PC-9 (cell line): ENCODE measurements around the gene ALKBH3. TPM values are rescaled to one million over a fixed set of nuclear protein-coding genes. Genes with fewer than 3 reads are reported as not detected.

ENCODE experiments used
- BruUV-seq: library from RNA; stranded (reverse); fragments of 400-500 nt; replicated peaks from 2 replicates; lab custom pipeline; 2021; lab: Mats Ljungman, UMichigan
- CTCF ChIA-PET: fragments of 300-600 bp; sonication (Branson Sonifier 250); formaldehyde crosslinking; loops from one replicate; lab custom pipeline; 2022; ENCODE audit warnings: antibody characterized with exemption; lab: Charles Lee
- POLR2A ChIA-PET: fragments of 300-600 bp; sonication (Branson Sonifier 250); formaldehyde crosslinking; loops from one replicate; lab custom pipeline; 2022; ENCODE audit warnings: antibody characterized with exemption; ENCODE audit not compliant: unreplicated experiment; lab: Charles Lee
- DNase-seq, 2 experiments: peaks; one replicate each; pipeline versions ENCODE4 v3.0.0 to v3.0.0-alpha.2; 2015 to 2022; ENCODE audit warnings: mixed read lengths in 1 of 2
- H2AFZ ChIP-seq: fragments of 200-600 bp; sonication (generic); 2 replicates; pipeline ENCODE4 v1.8.1; 2017; ENCODE audit warnings: antibody characterized with exemption
- H3F3A ChIP-seq: fragments of 200-600 bp; sonication (generic); 2 replicates; pipeline ENCODE4 v1.8.1; 2017; ENCODE audit warnings: antibody characterized with exemption, mild to moderate bottlenecking, low read depth; ENCODE audit not compliant: insufficient read depth
- H3K27ac ChIP-seq: fragments of 200-600 bp; sonication (generic); 2 replicates; pipeline ENCODE4 v1.6.1; 2016; ENCODE audit warnings: mixed run types
- H3K27me3 ChIP-seq: fragments of 200-600 bp; sonication (generic); 2 replicates; pipeline ENCODE4 v1.6.1; 2016; ENCODE audit warnings: low read depth, mixed run types; ENCODE audit not compliant: insufficient read depth
- H3K36me3 ChIP-seq: fragments of 200-600 bp; sonication (generic); 2 replicates; pipeline ENCODE4 v1.6.1; 2016; ENCODE audit warnings: low read depth, mixed run types
- H3K4me1 ChIP-seq: fragments of 200-600 bp; sonication (generic); replicated peaks from 2 replicates; pipeline ENCODE4 v1.6.1; 2016; ENCODE audit warnings: mixed run types; ENCODE audit not compliant: insufficient read depth
- H3K4me2 ChIP-seq: fragments of 200-600 bp; sonication (generic); 2 replicates; pipeline ENCODE4 v1.6.1; 2017; ENCODE audit warnings: mixed run types
- H3K4me3 ChIP-seq: fragments of 200-600 bp; sonication (generic); 2 replicates; pipeline ENCODE4 v1.6.1; 2016; ENCODE audit warnings: mixed run types
- H3K79me2 ChIP-seq: fragments of 200-600 bp; sonication (generic); 2 replicates; pipeline ENCODE4 v1.6.1; 2017; ENCODE audit warnings: low read depth, mixed run types
- H3K9me2 ChIP-seq: fragments of 200-600 bp; sonication (generic); 2 replicates; pipeline ENCODE4 v1.8.1; 2017; ENCODE audit warnings: mild to moderate bottlenecking; ENCODE audit not compliant: insufficient read depth
- H3K9me3 ChIP-seq: fragments of 200-600 bp; sonication (generic); 2 replicates; pipeline ENCODE4 v1.8.1; 2016; ENCODE audit warnings: low read depth; ENCODE audit not compliant: insufficient read depth
- H4K20me1 ChIP-seq: fragments of 200-600 bp; sonication (generic); 2 replicates; pipeline ENCODE4 v1.8.1; 2017; ENCODE audit not compliant: insufficient read depth
- CTCF ChIP-seq: fragments of 200-600 bp; sonication (generic); conservative IDR thresholded peaks from 2 replicates; pipeline ENCODE4 v1.6.1; 2017; ENCODE audit warnings: mixed run types, antibody characterized with exemption, mild to moderate bottlenecking, moderate library complexity
- EZH2 ChIP-seq: fragments of 200-600 bp; sonication (generic); IDR thresholded peaks from 2 replicates; pipeline ENCODE4 v1.8.0; 2017; ENCODE audit warnings: antibody characterized with exemption, low read depth
- intact Hi-C: fragments of 100-400 bp; cut with micrococcal nuclease; formaldehyde crosslinking; loops from one replicate; pipeline ENCODE4 v1.10.0; 2022; ENCODE audit not compliant: unreplicated experiment
- total RNA-seq: library from RNA; stranded (reverse); gene quantifications from 2 replicates; pipeline ENCODE4 v1.2.3, GENCODE V29; 2021

Gene ALKBH3
- total RNA-seq, 1 experiment from 2014 or later, result 47.3 TPM

- no TSS peak for BruUV-seq
- Histone ChIP-seq H3K4me1 (no peaks in the 10 kb centered on the region), H3F3A (no peaks in the 10 kb centered on the region), H3K36me3 (no peaks in the 10 kb centered on the region), H3K4me3 (no peak overlapping the region), H3K9me3 (no peaks in the 10 kb centered on the region), H3K79me2 (no peaks in the 10 kb centered on the region), H3K9me2 (no peaks in the 10 kb centered on the region), H3K4me2 (no peak overlapping the region), H4K20me1 (no peaks in the 10 kb centered on the region), H3K27ac (no peak overlapping the region), H3K27me3 (peaks cover 89% of the 10 kb centered on the region), H2AFZ (no peak overlapping the region)
- TF ChIP-seq CTCF (no peak), EZH2 (no peak)
- POLR2A ChIA-PET, result interaction anchor here (0.6 kb wide), 1 partner anchor 1729 kb away, joined by 3 read pairs; no protein-coding TSS in a partner anchor
- CTCF ChIA-PET, result no interaction called here
- intact Hi-C loops, result no loop called here
- DNase-seq, result no peak
Observed at GRCh38 chr11:43950311-43950855, 69.8 kb downstream of the ALKBH3 start.

GRCh38 chr11:43951231-43951630, 70.6 kb downstream of the ALKBH3 start:
- no peak for TF ChIP-seq EZH2
- TF ChIP-seq CTCF, result no peak
- Histone ChIP-seq H3K27ac (no peak overlapping the region), H3K9me2 (no peaks in the 10 kb centered on the region), H2AFZ (no peak overlapping the region), H3K4me2 (no peak overlapping the region), H3F3A (no peaks in the 10 kb centered on the region), H4K20me1 (no peaks in the 10 kb centered on the region), H3K36me3 (no peaks in the 10 kb centered on the region), H3K9me3 (no peaks in the 10 kb centered on the region), H3K27me3 (peaks cover 89% of the 10 kb centered on the region), H3K4me1 (no peaks in the 10 kb centered on the region), H3K79me2 (no peaks in the 10 kb centered on the region), H3K4me3 (no peak overlapping the region)
- CTCF ChIA-PET, result no interaction called here
- POLR2A ChIA-PET, result interaction anchor here (0.6 kb wide), 1 partner anchor 1730 kb away, joined by 3 read pairs; no protein-coding TSS in a partner anchor
- intact Hi-C loops, result no loop called here
- DNase-seq, result no peak
- no TSS peak for BruUV-seq

- Histone ChIP-seq H3K4me2 (no peak overlapping the region), H3K27ac (no peak overlapping the region), H3F3A (no peaks in the 10 kb centered on the region), H4K20me1 (no peaks in the 10 kb centered on the region), H3K79me2 (no peaks in the 10 kb centered on the region), H3K4me1 (no peaks in the 10 kb centered on the region), H3K36me3 (no peaks in the 10 kb centered on the region), H3K27me3 (peaks cover 88% of the 10 kb centered on the region), H3K4me3 (no peak overlapping the region), H3K9me3 (no peaks in the 10 kb centered on the region), H2AFZ (no peak overlapping the region), H3K9me2 (no peaks in the 10 kb centered on the region)
- CTCF ChIA-PET, result no interaction called here
- no peak for DNase-seq
- TF ChIP-seq CTCF (no peak), EZH2 (no peak)
- intact Hi-C loops, result no loop called here
- no TSS peak for BruUV-seq
- POLR2A ChIA-PET, result no interaction called here
Observed at GRCh38 chr11:43952020-43952400, 71.4 kb downstream of the ALKBH3 start.
